K562 (cell line): ENCODE data around the gene FST. TPM values are rescaled to one million over a fixed set of nuclear protein-coding genes. Genes with fewer than 3 reads are reported as not detected.

Experiments
- CEBPB ChIP-seq: fragments of 450-650 bp; IDR thresholded peaks from 2 replicates; pipeline ENCODE4 v1.6.1; 2016; ENCODE audit warnings: missing genetic modification characterization, missing compliant biosample characterization
- DDX20 ChIP-seq: fragments of 450-650 bp; IDR thresholded peaks from 2 replicates; pipeline ENCODE4 v1.6.1; 2016; ENCODE audit warnings: missing genetic modification characterization, low read depth, mild to moderate bottlenecking, missing compliant biosample characterization, moderate library complexity
- ELF4 ChIP-seq: fragments of 450-650 bp; formaldehyde crosslinking; IDR thresholded peaks from 2 replicates; pipeline ENCODE4 v1.4.0; 2022; ENCODE audit warnings: missing genetic modification characterization
- FOXK1 ChIP-seq: sonication (generic); formaldehyde crosslinking; IDR thresholded peaks from 2 replicates; pipeline ENCODE4 v1.8.0; 2022; ENCODE audit warnings: missing genetic modification reagents, mild to moderate bottlenecking, borderline replicate concordance
- HDAC3 ChIP-seq: fragments of 450-650 bp; IDR thresholded peaks from 2 replicates; pipeline ENCODE4 v1.6.1; 2018; ENCODE audit warnings: borderline replicate concordance, mild to moderate bottlenecking, moderate library complexity; ENCODE audit not compliant: partially characterized antibody
- IFI16 ChIP-seq: fragments of 250-450 bp; sonication (Bioruptor Pico); IDR thresholded peaks from 2 replicates; pipeline ENCODE4 v2.1.2; 2022; ENCODE audit warnings: mild to moderate bottlenecking, inconsistent platforms
- PCBP1 ChIP-seq: fragments of 200-400 bp; formaldehyde crosslinking; IDR thresholded peaks from 2 replicates; pipeline ENCODE4 v1.6.1; 2018; ENCODE audit warnings: mild to moderate bottlenecking, low read depth, low read length; ENCODE audit not compliant: poor library complexity, severe bottlenecking
- SAFB2 ChIP-seq: fragments of 200-400 bp; formaldehyde crosslinking; IDR thresholded peaks from 2 replicates; pipeline ENCODE4 v1.6.1; 2018; ENCODE audit warnings: borderline replicate concordance, low read length, low read depth, moderate library complexity; ENCODE audit not compliant: severe bottlenecking
- ZFPM2 ChIP-seq: fragments of 250-450 bp; sonication (Bioruptor Pico); IDR thresholded peaks from 2 replicates; pipeline ENCODE4 v1.5.1; 2022; ENCODE audit warnings: mild to moderate bottlenecking
- ZNF121 ChIP-seq: sonication (generic); formaldehyde crosslinking; conservative IDR thresholded peaks from 2 replicates; pipeline ENCODE4 v1.8.0; 2022; ENCODE audit warnings: missing genetic modification reagents
- ZNF444 ChIP-seq: fragments of 250-450 bp; sonication (Bioruptor Pico); IDR thresholded peaks from 2 replicates; pipeline ENCODE4 v1.4.0; 2020; ENCODE audit warnings: mild to moderate bottlenecking, moderate library complexity
- ZNF79 ChIP-seq: fragments of 250-450 bp; sonication (Bioruptor Pico); IDR thresholded peaks from 2 replicates; pipeline ENCODE4 v1.4.0; 2020; ENCODE audit warnings: low read depth, mild to moderate bottlenecking, moderate library complexity
- polyA plus RNA-seq, 8 experiments: library from polyadenylated mRNA; depleted of rRNA in 4 of 8; stranded (reverse) in 5 of 8; unstranded in 3 of 8; fragments of >200 nt; fragmentation: Nextera tagmentation in 2 of 8; fragmentation: Illumina TruSeq in 1 of 8; extraction: Ambion mirVana in 2 of 8; extraction: Trizol in 1 of 8; gene quantifications; 2 replicates each; pipeline versions ENCODE4 v1.2.1 to v1.2.3, GENCODE V29; 2011 to 2014; ENCODE audit warnings: inconsistent platforms in 1 of 8, missing spikeins in 1 of 8
- total RNA-seq, 7 experiments: library from RNA; depleted of rRNA in 6 of 7; stranded (reverse); fragments of >200 nt in 6 of 7; fragmentation: Illumina TruSeq in 2 of 7; extraction: Trizol in 2 of 7; gene quantifications; 2 replicates each; pipeline versions ENCODE4 v1.2.1 to v1.2.3, GENCODE V29; 2011 to 2021; ENCODE audit warnings: low replicate concordance in 1 of 7
- TF ChIP-seq, protein P1 (sequence below): conservative IDR thresholded peaks from 2 replicates; pipeline ENCODE4 v1.6.1; 2011; ENCODE audit warnings: low read depth, mild to moderate bottlenecking, low read length; ENCODE audit not compliant: control insufficient read depth
- TF ChIP-seq, protein P2 (sequence below): sonication (generic); formaldehyde crosslinking; IDR thresholded peaks from 2 replicates; pipeline ENCODE4 v1.8.1; 2023; ENCODE audit warnings: missing genetic modification reagents, mild to moderate bottlenecking, borderline replicate concordance
- TF ChIP-seq, protein P3 (sequence below): fragments of 450-650 bp; formaldehyde crosslinking; IDR thresholded peaks from 2 replicates; pipeline ENCODE4 v1.4.0; 2022; ENCODE audit warnings: missing genetic modification characterization
- TF ChIP-seq, protein P4 (sequence below): sonication (generic); formaldehyde crosslinking; IDR thresholded peaks from 2 replicates; pipeline ENCODE4 v1.5.0; 2020; ENCODE audit warnings: missing genetic modification reagents
- TF ChIP-seq, protein P5 (sequence below): sonication (generic); formaldehyde crosslinking; IDR thresholded peaks from 2 replicates; pipeline ENCODE4 v1.8.1; 2023; ENCODE audit warnings: mild to moderate bottlenecking, missing genetic modification reagents

The FST gene
- total and polyA plus RNA-seq, 9 of the 15 experiments (the other 6 are each of a cell fraction or from before 2014, with no cell fraction given), result 0.03 to 0.27 TPM; not detected in 7

DNA sequence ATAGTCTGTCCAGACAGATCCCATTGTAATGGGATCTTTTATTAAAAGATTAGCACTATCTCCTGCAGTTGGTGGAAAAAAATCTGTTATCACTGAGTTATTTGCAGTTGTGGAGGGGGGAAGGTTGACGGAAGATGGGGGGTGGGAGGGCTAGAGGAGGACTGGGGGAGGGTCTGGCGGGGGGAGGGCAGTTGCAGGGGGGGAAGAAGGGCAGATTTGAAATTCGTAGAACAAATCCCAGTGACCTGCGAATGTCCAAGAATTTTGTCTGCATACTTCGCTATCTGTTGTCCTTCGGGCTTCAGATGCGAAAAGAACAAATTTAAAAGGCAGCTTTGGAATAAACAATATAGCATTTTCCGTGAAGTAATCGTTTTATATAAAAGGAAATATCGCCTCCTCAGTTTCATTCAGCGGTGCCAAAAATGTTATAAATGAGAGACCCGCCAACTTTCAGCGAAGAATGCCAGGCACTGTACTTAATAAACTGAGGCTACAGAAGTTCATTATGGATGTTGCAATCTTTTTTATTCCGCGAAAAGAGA, 1.3 kb upstream of the FST start (continued):
- TF ChIP-seq, protein P1, sequence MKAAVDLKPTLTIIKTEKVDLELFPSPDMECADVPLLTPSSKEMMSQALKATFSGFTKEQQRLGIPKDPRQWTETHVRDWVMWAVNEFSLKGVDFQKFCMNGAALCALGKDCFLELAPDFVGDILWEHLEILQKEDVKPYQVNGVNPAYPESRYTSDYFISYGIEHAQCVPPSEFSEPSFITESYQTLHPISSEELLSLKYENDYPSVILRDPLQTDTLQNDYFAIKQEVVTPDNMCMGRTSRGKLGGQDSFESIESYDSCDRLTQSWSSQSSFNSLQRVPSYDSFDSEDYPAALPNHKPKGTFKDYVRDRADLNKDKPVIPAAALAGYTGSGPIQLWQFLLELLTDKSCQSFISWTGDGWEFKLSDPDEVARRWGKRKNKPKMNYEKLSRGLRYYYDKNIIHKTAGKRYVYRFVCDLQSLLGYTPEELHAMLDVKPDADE, result no peak
- TF ChIP-seq IFI16 (CRISPR knock-in tag), result no peak
- no peak for TF ChIP-seq ZFPM2 (CRISPR knock-in tag)
- no peak for TF ChIP-seq SAFB2
- TF ChIP-seq DDX20, result no peak
- TF ChIP-seq CEBPB (tag), result peak; percentile 76
- TF ChIP-seq ZNF121 (CRISPR knock-in tag), result no peak
- no peak for TF ChIP-seq PCBP1
- TF ChIP-seq, protein P2, sequence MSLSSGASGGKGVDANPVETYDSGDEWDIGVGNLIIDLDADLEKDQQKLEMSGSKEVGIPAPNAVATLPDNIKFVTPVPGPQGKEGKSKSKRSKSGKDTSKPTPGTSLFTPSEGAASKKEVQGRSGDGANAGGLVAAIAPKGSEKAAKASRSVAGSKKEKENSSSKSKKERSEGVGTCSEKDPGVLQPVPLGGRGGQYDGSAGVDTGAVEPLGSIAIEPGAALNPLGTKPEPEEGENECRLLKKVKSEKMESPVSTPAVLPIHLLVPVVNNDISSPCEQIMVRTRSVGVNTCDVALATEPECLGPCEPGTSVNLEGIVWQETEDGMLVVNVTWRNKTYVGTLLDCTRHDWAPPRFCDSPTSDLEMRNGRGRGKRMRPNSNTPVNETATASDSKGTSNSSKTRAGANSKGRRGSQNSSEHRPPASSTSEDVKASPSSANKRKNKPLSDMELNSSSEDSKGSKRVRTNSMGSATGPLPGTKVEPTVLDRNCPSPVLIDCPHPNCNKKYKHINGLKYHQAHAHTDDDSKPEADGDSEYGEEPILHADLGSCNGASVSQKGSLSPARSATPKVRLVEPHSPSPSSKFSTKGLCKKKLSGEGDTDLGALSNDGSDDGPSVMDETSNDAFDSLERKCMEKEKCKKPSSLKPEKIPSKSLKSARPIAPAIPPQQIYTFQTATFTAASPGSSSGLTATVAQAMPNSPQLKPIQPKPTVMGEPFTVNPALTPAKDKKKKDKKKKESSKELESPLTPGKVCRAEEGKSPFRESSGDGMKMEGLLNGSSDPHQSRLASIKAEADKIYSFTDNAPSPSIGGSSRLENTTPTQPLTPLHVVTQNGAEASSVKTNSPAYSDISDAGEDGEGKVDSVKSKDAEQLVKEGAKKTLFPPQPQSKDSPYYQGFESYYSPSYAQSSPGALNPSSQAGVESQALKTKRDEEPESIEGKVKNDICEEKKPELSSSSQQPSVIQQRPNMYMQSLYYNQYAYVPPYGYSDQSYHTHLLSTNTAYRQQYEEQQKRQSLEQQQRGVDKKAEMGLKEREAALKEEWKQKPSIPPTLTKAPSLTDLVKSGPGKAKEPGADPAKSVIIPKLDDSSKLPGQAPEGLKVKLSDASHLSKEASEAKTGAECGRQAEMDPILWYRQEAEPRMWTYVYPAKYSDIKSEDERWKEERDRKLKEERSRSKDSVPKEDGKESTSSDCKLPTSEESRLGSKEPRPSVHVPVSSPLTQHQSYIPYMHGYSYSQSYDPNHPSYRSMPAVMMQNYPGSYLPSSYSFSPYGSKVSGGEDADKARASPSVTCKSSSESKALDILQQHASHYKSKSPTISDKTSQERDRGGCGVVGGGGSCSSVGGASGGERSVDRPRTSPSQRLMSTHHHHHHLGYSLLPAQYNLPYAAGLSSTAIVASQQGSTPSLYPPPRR, result no peak
- TF ChIP-seq, protein P3, sequence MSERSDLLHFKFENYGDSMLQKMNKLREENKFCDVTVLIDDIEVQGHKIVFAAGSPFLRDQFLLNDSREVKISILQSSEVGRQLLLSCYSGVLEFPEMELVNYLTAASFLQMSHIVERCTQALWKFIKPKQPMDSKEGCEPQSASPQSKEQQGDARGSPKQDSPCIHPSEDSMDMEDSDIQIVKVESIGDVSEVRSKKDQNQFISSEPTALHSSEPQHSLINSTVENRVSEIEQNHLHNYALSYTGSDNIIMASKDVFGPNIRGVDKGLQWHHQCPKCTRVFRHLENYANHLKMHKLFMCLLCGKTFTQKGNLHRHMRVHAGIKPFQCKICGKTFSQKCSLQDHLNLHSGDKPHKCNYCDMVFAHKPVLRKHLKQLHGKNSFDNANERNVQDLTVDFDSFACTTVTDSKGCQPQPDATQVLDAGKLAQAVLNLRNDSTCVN (CRISPR knock-in tag), result no peak
- TF ChIP-seq, protein P4, sequence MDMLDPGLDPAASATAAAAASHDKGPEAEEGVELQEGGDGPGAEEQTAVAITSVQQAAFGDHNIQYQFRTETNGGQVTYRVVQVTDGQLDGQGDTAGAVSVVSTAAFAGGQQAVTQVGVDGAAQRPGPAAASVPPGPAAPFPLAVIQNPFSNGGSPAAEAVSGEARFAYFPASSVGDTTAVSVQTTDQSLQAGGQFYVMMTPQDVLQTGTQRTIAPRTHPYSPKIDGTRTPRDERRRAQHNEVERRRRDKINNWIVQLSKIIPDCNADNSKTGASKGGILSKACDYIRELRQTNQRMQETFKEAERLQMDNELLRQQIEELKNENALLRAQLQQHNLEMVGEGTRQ, result no peak
- TF ChIP-seq FOXK1 (CRISPR knock-in tag), result no peak
- TF ChIP-seq ZNF444 (CRISPR knock-in tag), result no peak
- TF ChIP-seq ZNF79 (CRISPR knock-in tag), result no peak
- no peak for TF ChIP-seq HDAC3
- TF ChIP-seq, protein P5, sequence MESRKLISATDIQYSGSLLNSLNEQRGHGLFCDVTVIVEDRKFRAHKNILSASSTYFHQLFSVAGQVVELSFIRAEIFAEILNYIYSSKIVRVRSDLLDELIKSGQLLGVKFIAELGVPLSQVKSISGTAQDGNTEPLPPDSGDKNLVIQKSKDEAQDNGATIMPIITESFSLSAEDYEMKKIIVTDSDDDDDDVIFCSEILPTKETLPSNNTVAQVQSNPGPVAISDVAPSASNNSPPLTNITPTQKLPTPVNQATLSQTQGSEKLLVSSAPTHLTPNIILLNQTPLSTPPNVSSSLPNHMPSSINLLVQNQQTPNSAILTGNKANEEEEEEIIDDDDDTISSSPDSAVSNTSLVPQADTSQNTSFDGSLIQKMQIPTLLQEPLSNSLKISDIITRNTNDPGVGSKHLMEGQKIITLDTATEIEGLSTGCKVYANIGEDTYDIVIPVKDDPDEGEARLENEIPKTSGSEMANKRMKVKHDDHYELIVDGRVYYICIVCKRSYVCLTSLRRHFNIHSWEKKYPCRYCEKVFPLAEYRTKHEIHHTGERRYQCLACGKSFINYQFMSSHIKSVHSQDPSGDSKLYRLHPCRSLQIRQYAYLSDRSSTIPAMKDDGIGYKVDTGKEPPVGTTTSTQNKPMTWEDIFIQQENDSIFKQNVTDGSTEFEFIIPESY (CRISPR knock-in tag), result no peak
- no peak for TF ChIP-seq ELF4 (CRISPR knock-in tag)
